ENCODE measurements around the gene C17orf50.

C17orf50 gene

DNA sequence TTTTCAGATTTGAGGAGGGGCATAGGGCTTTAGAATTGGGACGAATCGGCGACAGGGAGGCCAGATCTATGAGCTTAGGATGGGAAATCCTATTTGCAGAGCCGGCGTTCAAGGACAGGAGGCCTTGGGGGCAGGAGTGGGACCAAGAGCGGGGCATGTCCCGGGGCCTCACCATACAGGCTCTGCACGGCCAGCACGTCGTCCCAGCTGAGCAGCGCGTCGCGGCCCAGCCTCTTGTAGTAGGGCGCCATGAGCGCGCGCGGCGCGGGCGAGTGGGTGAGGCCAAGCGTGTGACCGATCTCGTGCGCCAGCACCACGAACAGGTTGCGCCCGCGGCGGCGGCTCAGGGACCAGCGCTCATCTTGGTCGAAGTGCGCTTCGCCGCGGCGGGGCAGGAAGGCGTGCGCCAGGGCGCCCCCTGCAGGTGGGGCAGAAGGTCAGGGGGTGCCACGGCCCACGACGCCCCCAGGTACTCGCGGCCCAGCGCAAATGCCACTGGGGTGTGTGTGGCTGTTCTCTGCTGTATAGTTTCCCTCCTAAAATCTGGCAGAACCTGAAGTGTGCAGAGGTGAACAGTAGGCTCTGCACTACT, 9.3 kb downstream of the C17orf50 start:
- DNase-seq, result no peak
- in situ Hi-C loops (cut with MboI; ENCODE audit: low pct_unique_long_range_greater_than_20kb, low sequenced_read_pairs), result no loop called here

DNA sequence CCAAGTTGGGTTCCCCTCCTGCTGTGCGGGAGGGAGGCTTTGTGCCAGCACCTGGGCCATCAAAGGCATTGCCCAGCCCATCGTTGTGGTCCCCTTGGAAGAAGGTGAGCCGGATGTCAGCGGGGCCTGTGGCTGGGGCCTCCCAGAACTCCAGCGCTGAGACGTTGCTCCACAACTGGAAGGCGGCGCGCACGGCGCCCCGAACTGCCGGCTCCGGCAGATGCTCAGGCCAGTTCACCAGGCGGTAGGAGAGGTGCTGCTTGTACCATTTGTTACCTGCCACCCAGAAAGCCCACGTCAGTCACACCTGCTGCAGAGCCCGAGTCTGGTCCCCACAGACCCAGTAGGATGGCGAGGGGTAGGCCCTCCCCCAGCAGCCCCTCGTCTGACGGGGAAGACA, 12.4 kb downstream of the C17orf50 start:
- no peak for DNase-seq
- in situ Hi-C loops (cut with MboI; ENCODE audit: low pct_unique_long_range_greater_than_20kb, low sequenced_read_pairs), result no loop called here

DNA sequence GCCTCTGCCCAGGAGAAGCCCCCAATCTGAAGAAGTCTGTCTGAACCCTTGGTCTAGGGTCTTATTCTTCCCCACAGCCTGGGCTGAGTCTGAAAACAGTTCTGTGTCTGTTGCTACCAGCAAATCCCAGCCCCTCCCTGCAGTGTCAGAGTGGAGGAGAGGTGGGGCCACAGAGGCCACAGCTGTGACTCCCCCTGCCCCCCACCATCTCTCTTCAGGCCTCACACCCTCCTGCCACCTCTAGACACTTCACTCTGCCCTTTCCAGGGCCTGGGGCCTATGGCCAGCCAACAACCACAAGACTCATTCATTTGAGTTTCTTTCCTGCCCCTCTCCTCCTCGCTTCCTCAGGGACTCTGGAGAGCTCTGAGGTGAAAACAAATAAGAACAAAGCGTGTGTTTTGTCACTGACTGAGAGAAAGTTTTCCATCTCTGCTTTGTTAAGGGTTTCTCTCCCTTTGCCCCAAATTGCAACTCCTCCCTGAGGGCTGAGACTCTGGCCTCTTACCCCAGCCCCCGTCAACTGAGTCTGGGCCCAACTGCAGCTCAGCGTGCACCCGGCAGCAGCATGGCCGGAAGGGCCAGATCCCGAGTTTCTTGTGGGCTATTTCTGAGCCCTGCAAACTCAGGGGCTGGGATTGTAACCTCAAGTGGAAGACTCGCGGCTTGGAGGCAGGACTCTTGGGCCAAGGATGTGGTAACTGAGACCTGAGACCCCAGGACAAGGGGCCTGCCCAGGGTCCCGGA, 13.2 kb downstream of the C17orf50 start:
- in situ Hi-C loops (cut with MboI; ENCODE audit: low pct_unique_long_range_greater_than_20kb, low sequenced_read_pairs), result no loop called here
- no peak for DNase-seq

DNA sequence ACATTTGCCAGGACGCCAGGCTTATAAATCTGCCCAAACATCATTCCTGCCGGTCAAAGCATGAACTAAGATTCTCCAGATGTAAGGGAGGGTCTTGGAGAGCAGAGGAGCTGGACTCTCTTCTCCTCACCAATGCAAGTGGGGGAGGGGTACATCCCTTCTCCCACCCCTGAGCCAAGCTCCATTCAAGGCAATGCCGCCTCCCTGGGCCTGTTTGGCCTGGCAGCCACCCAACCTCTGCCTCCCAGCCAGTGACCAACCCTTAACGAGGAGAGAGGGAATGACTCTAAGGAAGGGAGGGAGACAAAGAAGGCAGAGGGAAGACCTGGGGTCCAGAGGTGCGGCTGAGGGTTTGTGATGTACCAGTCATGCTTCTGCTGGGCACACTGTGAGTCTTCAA, 13.8 kb downstream of the C17orf50 start:
- in situ Hi-C loops (cut with MboI; ENCODE audit: low pct_unique_long_range_greater_than_20kb, low sequenced_read_pairs), result no loop called here
- DNase-seq, result no peak

DNA sequence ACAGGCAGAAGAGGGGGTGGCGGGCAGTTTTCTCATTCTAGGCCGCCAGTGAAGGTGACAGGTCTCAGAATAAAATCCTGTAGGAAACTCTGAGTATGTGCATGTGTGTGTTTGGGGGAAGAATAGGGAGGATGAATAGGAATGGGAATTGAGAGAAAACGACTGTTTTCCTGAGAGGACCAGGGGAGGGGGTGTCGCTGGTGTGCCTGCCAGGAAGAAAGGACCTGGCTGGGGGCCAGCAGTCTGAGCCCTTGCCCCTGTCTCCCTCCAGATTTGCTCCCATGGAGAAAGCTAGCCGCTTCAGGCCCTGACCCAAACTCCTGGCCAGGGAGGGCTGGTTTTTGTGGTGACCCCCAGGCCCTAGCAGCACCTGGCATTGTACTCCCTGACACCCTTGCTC, 14.4 kb downstream of the C17orf50 start:
- no peak for DNase-seq
- in situ Hi-C loops (cut with MboI; ENCODE audit: low pct_unique_long_range_greater_than_20kb, low sequenced_read_pairs), result no loop called here

DNA sequence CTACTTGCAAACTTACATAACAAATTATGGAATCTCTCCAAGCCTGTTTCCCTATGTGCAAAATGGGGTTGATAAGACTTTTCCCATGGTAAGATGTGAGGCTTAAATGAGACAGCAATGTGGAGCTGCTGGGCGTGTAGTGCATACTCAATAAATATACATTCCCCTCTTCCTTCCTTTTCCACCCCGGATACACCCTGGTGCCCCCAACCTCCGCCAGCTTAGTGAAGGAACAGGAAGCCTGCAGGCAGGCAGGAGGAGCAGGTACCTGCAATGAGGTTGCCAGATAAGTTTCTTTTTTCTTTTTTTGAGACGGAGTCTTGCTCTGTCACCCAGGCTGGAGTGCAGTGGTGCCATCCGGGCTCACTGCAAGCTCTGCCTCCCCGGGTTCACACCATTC, 14.9 kb downstream of the C17orf50 start:
- in situ Hi-C loops (cut with MboI; ENCODE audit: low pct_unique_long_range_greater_than_20kb, low sequenced_read_pairs), result no loop called here
- peak; percentile 37 for DNase-seq

DNA sequence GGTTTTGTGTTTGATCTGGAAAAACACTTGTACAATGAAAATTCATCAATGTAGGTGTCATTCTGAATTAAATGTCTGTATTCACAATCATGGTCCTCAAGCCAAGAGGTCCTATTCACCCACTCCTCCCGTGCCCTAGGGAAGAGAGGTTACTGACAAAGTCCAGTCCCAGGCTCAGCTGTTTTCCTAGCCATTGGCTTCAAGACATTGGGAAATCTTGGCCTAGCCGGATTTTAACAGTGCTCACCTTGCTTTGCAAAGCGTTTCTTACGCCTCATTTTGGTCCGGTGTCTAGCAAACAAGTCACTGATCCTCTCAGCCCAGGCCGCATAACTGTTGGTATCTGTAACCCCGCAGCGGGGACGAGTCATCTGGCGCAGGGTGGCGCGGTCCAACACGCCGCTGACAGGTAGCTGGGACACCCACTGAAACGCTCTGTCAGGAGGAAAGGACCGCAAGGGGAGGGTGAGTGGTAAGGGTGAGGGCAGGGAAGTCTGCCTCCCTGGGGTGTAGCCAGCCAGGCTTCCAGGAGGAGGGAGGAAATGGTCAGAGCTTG, 18.0 kb downstream of the C17orf50 start:
- no peak for DNase-seq
- in situ Hi-C loops (cut with MboI; ENCODE audit: low pct_unique_long_range_greater_than_20kb, low sequenced_read_pairs), result no loop called here

DNA sequence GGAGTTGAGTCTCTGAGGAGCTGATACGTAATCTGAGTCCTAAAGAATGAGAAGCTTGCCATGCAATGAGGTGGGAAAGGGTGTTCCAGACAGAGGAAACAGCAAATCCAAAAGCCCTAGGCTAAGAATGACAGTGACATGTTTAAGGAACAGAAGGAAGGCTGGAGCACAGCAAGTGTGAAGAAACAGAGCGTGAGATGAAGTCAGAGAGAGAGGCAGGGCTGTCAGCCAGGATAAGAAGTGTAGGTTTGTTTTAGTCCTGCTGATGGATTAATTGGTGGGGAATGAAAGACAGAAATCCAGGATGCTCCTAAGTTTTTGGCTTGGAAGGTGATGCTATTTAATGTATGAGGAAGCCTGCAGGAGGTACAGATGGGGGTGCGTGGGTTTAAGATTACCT, 20.3 kb downstream of the C17orf50 start:
- in situ Hi-C loops (cut with MboI; ENCODE audit: low pct_unique_long_range_greater_than_20kb, low sequenced_read_pairs), result no loop called here
- no peak for DNase-seq

DNA sequence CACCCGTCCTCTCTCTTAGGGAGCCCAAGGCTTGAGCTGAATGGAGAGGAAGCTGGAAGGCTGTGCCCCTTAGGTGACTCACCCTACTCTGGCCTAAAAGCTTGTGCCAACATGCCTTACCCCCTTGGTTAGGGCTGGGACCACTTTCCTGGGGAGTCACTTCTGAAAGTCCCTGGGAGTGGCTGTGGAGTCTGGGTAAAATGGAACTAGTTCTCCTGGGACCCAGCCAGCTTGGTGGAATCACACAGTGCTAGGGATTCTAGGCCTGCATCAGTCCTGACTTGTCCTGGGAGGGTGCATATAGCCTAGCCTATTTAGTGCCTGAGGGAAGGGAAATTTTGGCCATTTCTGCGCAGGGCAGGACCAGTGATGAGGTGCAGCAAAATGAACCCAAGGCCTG, 24.2 kb downstream of the C17orf50 start:
- in situ Hi-C loops (cut with MboI; ENCODE audit: low pct_unique_long_range_greater_than_20kb, low sequenced_read_pairs), result no loop called here
- DNase-seq, result no peak

DNA sequence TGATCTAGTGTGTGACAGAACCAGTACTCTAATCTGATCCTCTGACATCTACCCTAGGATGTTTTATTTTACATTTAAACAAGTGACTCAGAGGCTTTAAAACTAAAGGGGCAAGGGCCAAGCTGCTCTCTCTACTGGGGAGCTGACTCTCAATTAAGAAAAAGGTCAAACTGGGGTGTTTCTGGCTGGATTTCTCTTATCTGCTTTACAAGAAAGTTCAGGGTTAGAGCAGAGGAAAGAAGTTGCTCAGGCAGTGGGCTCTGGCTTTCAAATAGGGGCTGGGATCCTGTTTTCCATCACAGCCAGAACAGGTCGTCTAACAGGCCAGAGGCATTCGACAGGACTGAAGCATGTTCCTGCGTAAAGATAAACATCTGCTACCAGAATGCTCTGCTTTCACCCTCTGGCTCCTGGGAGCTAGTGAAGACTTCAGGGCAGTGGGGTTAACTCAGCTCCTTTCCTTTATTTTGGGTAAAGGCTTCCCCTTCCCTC, 26.3 kb downstream of the C17orf50 start:
- DNase-seq, result no peak
- in situ Hi-C loops (cut with MboI; ENCODE audit: low pct_unique_long_range_greater_than_20kb, low sequenced_read_pairs), result no loop called here

DNA sequence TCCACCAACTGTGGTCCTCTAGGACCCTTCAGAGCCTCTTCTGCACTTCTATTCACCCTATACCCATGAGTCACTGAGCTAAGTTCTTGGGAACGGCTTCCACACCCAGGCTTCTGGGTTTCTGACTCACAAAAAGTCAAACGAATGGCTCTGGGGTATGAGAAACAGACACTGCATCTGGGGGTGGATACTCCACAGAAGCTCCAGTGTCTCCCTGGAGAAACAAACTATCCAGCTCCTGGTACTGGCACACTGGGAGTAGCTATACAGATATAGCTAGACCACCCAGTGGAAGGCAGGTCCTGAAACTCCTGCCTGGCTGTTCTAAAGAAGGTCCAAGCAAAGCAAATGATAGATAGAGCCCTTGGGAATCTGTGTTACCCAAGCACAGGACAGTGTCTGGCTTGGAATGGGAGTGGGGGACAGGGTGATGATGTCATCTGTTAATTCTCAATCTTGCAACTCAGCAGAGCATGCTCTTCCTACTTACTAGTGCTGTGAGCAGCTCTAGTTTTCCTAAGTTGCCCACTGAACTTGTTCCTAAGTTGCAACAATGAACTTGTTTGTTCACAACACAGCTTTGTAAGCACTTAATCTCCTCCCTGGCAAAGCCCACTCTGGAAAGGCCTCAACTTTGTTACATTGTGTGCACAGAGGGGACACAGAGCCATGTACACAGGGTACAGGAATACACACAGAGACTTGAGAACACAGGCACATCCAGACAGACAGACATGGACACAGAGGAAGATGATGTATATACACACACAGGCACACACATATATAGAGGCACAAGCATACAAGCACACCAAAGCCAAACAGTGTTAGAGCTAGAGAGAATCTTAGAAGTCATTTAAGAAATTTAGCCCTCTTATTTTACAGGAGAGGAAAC, 28.0 kb downstream of the C17orf50 start:
- in situ Hi-C loops (cut with MboI; ENCODE audit: low pct_unique_long_range_greater_than_20kb, low sequenced_read_pairs), result no loop called here
- DNase-seq, result no peak

DNA sequence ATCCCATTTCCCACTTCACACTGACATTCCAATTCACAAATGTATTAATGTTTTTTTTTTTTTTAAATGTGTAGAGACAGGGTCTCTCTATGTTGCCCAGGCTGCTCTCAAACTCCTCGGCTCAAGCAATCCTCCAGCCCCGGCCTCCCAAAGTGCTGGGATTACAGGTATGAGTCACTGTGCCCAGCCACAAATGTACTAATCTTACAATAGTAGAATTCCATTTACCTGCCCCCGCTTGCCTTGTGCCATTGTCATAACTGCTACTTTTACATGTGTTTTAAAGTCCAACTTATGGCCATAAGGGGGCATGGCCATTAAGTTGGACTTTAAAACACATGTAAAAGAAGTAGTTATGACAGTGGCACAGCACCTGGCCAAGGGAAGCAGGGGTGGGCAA, 30.2 kb downstream of the C17orf50 start:
- in situ Hi-C loops (cut with MboI; ENCODE audit: low pct_unique_long_range_greater_than_20kb, low sequenced_read_pairs), result no loop called here
- no peak for DNase-seq

DNA sequence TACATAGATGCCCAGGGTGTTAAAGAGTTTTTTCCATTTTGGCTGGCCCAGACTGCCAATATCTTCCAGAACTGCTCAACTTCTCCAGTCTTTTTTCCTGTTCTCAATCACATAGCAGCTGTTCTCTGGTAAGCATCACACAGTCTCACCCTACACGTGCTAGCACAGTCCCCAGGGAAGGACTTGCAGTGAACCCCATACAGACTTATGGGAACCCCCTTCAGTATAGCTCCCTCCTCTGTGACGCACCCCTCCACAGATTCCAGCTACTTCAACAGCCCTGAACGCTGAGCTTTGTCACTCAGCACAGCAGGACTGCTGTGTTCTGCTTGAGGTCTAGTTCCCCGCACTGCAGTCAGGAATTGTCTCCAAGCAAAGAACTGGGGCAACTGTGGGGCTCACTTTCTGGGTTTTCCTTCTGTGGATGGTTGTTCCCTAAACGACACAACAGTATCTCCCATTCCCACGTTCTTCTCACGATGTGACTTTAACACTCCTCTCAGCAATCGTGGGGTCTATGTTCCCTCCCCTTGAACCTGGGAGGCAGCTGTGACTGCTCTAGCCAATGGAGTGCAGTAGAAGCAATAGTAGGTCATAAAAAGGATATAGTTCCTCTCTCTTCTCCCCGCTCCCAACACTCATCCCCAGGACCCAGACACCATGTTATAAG, 31.1 kb downstream of the C17orf50 start:
- in situ Hi-C loops (cut with MboI; ENCODE audit: low pct_unique_long_range_greater_than_20kb, low sequenced_read_pairs), result no loop called here

DNA sequence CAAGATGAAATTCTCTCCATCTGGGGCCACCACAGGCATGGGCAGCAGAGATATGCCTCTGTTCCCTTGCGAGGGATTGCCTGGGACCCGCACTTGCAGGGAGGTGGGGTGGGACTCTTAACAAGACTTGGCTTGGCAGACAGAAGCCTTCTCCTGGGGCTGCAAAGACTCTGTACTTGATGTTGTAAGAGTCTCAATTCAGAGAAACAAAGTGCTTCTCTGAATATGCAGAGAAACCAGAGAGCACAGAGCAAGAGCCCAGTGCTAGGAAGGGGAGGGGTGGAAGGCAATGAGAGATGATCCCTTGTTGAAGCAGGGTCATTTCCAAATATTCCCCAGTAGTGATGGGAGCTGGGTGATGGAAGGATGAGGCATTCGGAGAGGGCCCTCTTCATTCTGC, 32.6 kb downstream of the C17orf50 start:
- in situ Hi-C loops (cut with MboI; ENCODE audit: low pct_unique_long_range_greater_than_20kb, low sequenced_read_pairs), result no loop called here
- no peak for DNase-seq

More for the DNA sequence above, 31.1 kb downstream of the C17orf50 start:
- no peak for DNase-seq

DNA sequence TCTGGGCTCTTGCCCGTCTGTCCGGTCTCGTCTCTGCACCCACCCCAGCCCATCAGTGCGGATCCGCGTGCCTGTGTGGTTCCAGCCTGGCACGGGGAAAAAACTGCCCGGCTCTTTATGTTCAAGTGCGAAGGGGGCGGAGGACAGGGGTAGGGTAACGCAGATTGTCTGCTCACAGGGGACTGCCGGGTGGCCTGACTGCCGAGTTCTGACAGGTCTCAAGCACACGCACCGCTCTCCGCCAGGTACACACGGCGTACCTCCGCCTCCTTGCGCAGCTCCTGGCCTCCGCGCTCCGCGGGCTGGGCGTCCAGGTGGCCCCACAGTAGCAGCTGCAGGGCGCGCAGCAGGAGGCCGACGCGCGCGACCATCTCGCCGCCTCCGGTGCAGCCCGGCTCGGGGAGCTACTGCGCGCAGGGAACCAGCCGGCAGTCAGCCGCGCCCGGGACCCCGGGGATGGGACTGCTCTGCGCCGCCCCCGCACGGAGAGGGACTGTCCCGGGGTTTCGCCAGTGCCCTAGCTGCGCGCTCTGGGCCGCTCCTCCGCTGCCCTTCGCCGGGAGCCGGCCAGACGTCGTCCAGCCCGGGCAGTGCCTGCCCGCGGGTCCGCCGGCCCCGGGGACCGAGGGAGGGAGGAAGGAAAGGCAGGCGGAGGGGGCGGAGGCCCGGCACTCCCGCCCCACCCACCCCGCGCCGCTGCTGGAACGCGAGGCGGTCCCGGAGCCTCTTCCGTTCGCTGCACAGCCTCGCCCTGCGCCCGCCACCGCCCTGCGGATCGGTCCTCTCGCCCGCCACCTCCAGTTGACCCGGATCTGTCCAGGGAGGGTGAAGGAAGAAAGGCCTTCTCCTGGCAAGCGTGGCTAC, 34.6 kb downstream of the C17orf50 start, which contains the start of gene MMP28:
MMP28 (minus strand) TSS at position 635 of the 864 bp plus-strand sequence; CDS start at position 371, 264 bp downstream.
- in situ Hi-C loops (cut with MboI; ENCODE audit: low pct_unique_long_range_greater_than_20kb, low sequenced_read_pairs), result no loop called here
- peak; percentile 45 for DNase-seq

DNA sequence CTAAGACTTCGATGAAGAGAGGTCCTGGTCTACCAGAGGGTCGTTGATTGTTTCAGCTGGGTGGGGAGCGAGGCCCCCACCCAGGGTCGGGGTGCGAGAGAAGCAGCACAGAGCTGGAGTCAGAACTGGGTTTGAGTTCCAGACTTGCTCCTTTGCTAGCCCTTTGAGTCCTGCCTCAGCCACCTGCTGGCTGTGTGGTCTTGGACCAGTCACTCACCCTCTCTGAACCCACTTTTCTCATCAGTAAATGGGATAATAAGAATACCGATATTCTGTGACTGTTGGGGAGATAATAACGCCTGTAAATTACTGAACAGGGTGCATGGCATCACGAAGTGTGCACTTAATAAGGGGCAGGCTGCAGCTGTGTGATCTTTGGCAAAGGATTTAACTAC, 35.2 kb downstream of the C17orf50 start:
- in situ Hi-C loops (cut with MboI; ENCODE audit: low pct_unique_long_range_greater_than_20kb, low sequenced_read_pairs), result no loop called here
- DNase-seq, result no peak

DNA sequence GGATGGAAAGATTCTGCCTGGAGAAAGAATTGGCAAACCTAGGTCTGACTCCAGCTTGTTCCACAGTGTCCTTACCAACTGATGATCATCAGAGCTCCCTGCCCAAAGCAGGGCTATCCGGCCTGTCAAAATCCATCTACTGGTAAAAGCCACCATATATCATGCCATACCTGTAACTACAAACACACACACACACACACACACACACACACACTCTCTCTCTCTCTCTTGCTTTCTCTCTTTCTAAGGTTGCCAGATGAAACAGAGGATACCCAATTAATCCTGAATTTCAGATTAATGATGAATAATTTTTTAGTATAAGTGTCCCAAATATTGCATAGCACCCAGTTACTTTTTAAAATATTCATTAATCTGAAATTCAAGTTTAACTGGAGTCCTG, 36.3 kb downstream of the C17orf50 start:
- in situ Hi-C loops (cut with MboI; ENCODE audit: low pct_unique_long_range_greater_than_20kb, low sequenced_read_pairs), result no loop called here
- DNase-seq, result no peak

DNA sequence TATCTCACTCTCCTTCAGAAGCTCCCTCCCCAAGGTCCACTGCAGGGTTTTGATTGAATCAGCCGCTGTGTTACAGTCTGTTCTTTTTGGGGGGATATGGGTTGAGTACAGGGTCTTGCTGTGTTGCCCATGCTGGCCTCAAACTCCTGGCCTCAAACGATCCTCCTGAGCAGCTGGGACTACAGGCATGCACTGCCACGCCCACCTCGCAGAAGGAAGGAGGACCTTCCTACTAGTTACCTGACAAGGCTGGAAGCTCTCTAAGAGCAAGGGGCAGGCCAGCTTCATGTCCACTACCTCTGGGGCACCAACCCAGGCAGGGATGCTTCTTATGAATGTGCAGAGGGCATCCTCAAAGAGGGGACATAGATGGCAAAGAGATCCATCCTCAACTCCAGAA, 36.7 kb downstream of the C17orf50 start:
- in situ Hi-C loops (cut with MboI; ENCODE audit: low pct_unique_long_range_greater_than_20kb, low sequenced_read_pairs), result no loop called here
- DNase-seq, result no peak
